WTC11 (cell line): ENCODE measurements around the gene CCDC87. TPM values are rescaled to one million over a fixed set of nuclear protein-coding genes. Genes with fewer than 3 reads are reported as not detected.

Experiments used
- ATAC-seq: fragments of 200-7000 bp; cut with Tn5 transposase; 2 replicates; pipeline ENCODE4 v1.10.0; 2021; ENCODE audit warnings: mild to moderate bottlenecking, moderate library complexity
- CTCF ChIA-PET: fragments of 300-600 bp; sonication (Branson Sonifier 250); formaldehyde crosslinking; loops from one replicate; lab custom pipeline; 2021; ENCODE audit warnings: antibody characterized with exemption; lab: Charles Lee
- POLR2A ChIA-PET: fragments of 350-600 bp; sonication (Branson Sonifier 250); formaldehyde crosslinking; loops from one replicate; lab custom pipeline; 2021; ENCODE audit warnings: antibody characterized with exemption; lab: Charles Lee
- DNase-seq: peaks from one replicate; pipeline ENCODE4 v3.0.0; 2021; ENCODE audit warnings: low spot score
- H3K27ac Mint-ChIP-seq: 2 replicates; pipeline ENCODE4 v1.8.0; 2021; ENCODE audit warnings: mixed read lengths
- H3K27me3 Mint-ChIP-seq: 2 replicates; pipeline ENCODE4 v1.8.0; 2021; ENCODE audit warnings: low read depth, mild to moderate bottlenecking, moderate library complexity, mixed read lengths
- H3K36me3 Mint-ChIP-seq: 2 replicates; pipeline ENCODE4 v1.8.0; 2021; ENCODE audit warnings: mixed read lengths
- H3K4me1 Mint-ChIP-seq: 2 replicates; pipeline ENCODE4 v1.8.0; 2022; ENCODE audit warnings: mixed read lengths
- H3K4me3 Mint-ChIP-seq: 2 replicates; pipeline ENCODE4 v1.8.0; 2021; ENCODE audit warnings: mild to moderate bottlenecking, moderate library complexity, mixed read lengths
- H3K9me3 Mint-ChIP-seq: 2 replicates; pipeline ENCODE4 v1.8.0; 2021; ENCODE audit warnings: mixed read lengths
- ATF1 ChIP-seq: sonication (generic); formaldehyde crosslinking; IDR thresholded peaks from 2 replicates; pipeline ENCODE4 v1.8.1; 2023; ENCODE audit warnings: mild to moderate bottlenecking, moderate library complexity, missing genetic modification reagents
- ELF4 ChIP-seq: sonication (generic); formaldehyde crosslinking; IDR thresholded peaks from 2 replicates; pipeline ENCODE4 v1.8.1; 2022; ENCODE audit warnings: low read depth, mild to moderate bottlenecking, moderate library complexity, missing genetic modification reagents
- ESRRA ChIP-seq: sonication (generic); formaldehyde crosslinking; IDR thresholded peaks from 2 replicates; pipeline ENCODE4 v1.8.1; 2022; ENCODE audit warnings: mild to moderate bottlenecking, missing genetic modification reagents, borderline replicate concordance
- FOXK1 ChIP-seq: sonication (generic); formaldehyde crosslinking; IDR thresholded peaks from 2 replicates; pipeline ENCODE4 v1.8.0; 2022; ENCODE audit warnings: mild to moderate bottlenecking, moderate library complexity, missing genetic modification reagents
- MXD4 ChIP-seq: fragments of 250-450 bp; sonication (Bioruptor Pico); IDR thresholded peaks from 2 replicates; pipeline ENCODE4 v1.8.0; 2021; ENCODE audit warnings: mild to moderate bottlenecking, moderate library complexity, borderline replicate concordance
- NFYB ChIP-seq: sonication (generic); formaldehyde crosslinking; conservative IDR thresholded peaks from 2 replicates; pipeline ENCODE4 v1.8.0; 2022; ENCODE audit warnings: low read depth, missing genetic modification reagents
- RELA ChIP-seq: sonication (generic); formaldehyde crosslinking; IDR thresholded peaks from 2 replicates; pipeline ENCODE4 v1.8.1; 2022; ENCODE audit warnings: missing genetic modification reagents, mild to moderate bottlenecking, borderline replicate concordance
- SOX15 ChIP-seq: fragments of 250-450 bp; sonication (Bioruptor Pico); IDR thresholded peaks from 2 replicates; pipeline ENCODE4 v1.9.0; 2021; ENCODE audit warnings: mild to moderate bottlenecking
- ZNF121 ChIP-seq: sonication (generic); formaldehyde crosslinking; IDR thresholded peaks from 2 replicates; pipeline ENCODE4 v1.8.0; 2023; ENCODE audit warnings: missing genetic modification reagents
- ZNF219 ChIP-seq: sonication (generic); formaldehyde crosslinking; IDR thresholded peaks from 2 replicates; pipeline ENCODE4 v1.8.0; 2023; ENCODE audit warnings: missing genetic modification reagents, mild to moderate bottlenecking, borderline replicate concordance
- ZNF232 ChIP-seq: sonication (generic); formaldehyde crosslinking; IDR thresholded peaks from 2 replicates; pipeline ENCODE4 v1.8.0; 2022; ENCODE audit warnings: mild to moderate bottlenecking, missing genetic modification reagents
- ZNF317 ChIP-seq: sonication (generic); formaldehyde crosslinking; IDR thresholded peaks from 2 replicates; pipeline ENCODE4 v1.8.1; 2023; ENCODE audit warnings: low read depth, mild to moderate bottlenecking, moderate library complexity, missing genetic modification reagents, borderline replicate concordance
- ZNF671 ChIP-seq: fragments of 250-450 bp; sonication (Bioruptor Pico); IDR thresholded peaks from 2 replicates; pipeline ENCODE4 v1.8.0; 2021; ENCODE audit warnings: mild to moderate bottlenecking
- total RNA-seq: library from RNA; stranded (reverse); gene quantifications from 3 replicates; pipeline ENCODE4 v1.2.3, GENCODE V29; 2021
- TF ChIP-seq, protein P1 (sequence below): sonication (generic); formaldehyde crosslinking; IDR thresholded peaks from 2 replicates; pipeline ENCODE4 v1.8.1; 2023; ENCODE audit warnings: mild to moderate bottlenecking, moderate library complexity, missing genetic modification reagents
- TF ChIP-seq, protein P2 (sequence below): sonication (generic); formaldehyde crosslinking; IDR thresholded peaks from 2 replicates; pipeline ENCODE4 v1.8.1; 2023; ENCODE audit warnings: mild to moderate bottlenecking, missing genetic modification reagents
- TF ChIP-seq, protein P3 (sequence below): sonication (generic); formaldehyde crosslinking; IDR thresholded peaks from 2 replicates; pipeline ENCODE4 v1.8.1; 2023; ENCODE audit warnings: mild to moderate bottlenecking, missing genetic modification reagents, moderate library complexity
- TF ChIP-seq, protein P4 (sequence below): sonication (generic); formaldehyde crosslinking; IDR thresholded peaks from 2 replicates; pipeline ENCODE4 v1.8.1; 2023; ENCODE audit warnings: mild to moderate bottlenecking, missing genetic modification reagents, borderline replicate concordance
- TF ChIP-seq, protein P5 (sequence below): sonication (generic); formaldehyde crosslinking; IDR thresholded peaks from 2 replicates; pipeline ENCODE4 v1.8.1; 2022; ENCODE audit warnings: mild to moderate bottlenecking, moderate library complexity, missing genetic modification reagents

CCDC87 gene
- total RNA-seq, 1 experiment from 2014 or later: 0.85 TPM

DNA sequence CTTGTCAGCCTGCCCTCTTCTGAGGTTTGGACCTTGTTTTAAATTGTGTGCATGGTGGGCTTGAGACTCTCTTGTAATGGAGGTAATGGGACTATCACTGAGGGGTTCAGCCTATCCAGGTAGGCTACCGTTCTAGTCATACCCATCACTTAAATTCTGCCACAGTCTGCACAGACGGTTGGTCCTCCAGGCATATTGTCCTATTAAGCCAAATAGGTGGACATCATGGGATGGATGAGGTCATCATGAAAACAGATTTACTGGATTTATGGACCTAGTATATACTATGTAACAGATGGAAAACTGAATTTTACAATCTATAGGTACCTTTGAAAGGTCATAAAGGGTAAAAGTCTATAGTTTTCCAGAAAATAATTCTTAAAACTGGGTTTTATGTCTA, 36.5 kb upstream of the CCDC87 start (continued):
- no peak for TF ChIP-seq ZNF671
- no peak for TF ChIP-seq FOXK1 (CRISPR knock-in tag)

DNA sequence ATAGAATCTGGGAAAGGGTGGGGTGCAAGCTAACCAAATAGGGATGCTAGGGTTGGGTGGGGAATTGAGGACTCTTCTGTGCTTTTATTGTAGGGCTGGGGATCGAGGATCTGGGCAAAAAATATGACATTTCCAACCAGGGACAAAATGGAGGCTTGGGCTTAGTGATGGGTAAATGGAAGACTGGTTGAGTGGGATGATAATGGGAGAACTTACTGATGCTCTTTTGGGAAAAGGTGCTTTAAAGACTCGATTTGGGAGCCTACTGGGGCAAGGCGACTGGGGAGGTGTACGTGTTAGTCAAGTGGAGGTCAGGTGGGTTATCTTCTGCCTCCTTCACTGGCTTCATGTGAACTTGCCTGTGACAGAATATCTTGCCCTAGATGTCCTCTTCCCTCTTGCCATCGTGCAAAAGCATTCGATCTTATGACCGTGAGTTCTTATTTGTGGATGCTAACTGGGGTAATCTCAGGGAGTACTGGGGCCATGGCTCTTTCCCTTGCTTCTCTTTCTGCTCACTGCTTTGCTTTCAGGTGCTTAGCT, 35.3 kb upstream of the CCDC87 start:
- H3K27me3 Mint-ChIP-seq: no peaks in the 10 kb centered on the region
- TF ChIP-seq ZNF121 (CRISPR knock-in tag) (no peak), ZNF317 (no peak), MXD4 (CRISPR knock-in tag) (no peak), ESRRA (CRISPR knock-in tag) (no peak), RELA (CRISPR knock-in tag) (no peak)
- TF ChIP-seq, protein P1, sequence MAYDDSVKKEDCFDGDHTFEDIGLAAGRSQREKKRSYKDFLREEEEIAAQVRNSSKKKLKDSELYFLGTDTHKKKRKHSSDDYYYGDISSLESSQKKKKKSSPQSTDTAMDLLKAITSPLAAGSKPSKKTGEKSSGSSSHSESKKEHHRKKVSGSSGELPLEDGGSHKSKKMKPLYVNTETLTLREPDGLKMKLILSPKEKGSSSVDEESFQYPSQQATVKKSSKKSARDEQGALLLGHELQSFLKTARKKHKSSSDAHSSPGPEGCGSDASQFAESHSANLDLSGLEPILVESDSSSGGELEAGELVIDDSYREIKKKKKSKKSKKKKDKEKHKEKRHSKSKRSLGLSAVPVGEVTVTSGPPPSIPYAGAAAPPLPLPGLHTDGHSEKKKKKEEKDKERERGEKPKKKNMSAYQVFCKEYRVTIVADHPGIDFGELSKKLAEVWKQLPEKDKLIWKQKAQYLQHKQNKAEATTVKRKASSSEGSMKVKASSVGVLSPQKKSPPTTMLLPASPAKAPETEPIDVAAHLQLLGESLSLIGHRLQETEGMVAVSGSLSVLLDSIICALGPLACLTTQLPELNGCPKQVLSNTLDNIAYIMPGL (CRISPR knock-in tag): no peak
- TF ChIP-seq, protein P2, sequence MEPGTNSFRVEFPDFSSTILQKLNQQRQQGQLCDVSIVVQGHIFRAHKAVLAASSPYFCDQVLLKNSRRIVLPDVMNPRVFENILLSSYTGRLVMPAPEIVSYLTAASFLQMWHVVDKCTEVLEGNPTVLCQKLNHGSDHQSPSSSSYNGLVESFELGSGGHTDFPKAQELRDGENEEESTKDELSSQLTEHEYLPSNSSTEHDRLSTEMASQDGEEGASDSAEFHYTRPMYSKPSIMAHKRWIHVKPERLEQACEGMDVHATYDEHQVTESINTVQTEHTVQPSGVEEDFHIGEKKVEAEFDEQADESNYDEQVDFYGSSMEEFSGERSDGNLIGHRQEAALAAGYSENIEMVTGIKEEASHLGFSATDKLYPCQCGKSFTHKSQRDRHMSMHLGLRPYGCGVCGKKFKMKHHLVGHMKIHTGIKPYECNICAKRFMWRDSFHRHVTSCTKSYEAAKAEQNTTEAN (CRISPR knock-in tag): no peak
- H3K27ac Mint-ChIP-seq: peak overlapping the region; percentile 17; the same call in 1 of the 2 replicates
- no peaks in the 10 kb centered on the region for H3K9me3 Mint-ChIP-seq
- ChIA-PET CTCF (no interaction called here), POLR2A (no interaction called here)
- no peak for ATAC-seq
- H3K36me3 Mint-ChIP-seq: peaks cover 79% of the 10 kb centered on the region
- DNase-seq: no peak
- H3K4me1 Mint-ChIP-seq: no peaks in the 10 kb centered on the region
- H3K4me3 Mint-ChIP-seq: no peak overlapping the region

DNA sequence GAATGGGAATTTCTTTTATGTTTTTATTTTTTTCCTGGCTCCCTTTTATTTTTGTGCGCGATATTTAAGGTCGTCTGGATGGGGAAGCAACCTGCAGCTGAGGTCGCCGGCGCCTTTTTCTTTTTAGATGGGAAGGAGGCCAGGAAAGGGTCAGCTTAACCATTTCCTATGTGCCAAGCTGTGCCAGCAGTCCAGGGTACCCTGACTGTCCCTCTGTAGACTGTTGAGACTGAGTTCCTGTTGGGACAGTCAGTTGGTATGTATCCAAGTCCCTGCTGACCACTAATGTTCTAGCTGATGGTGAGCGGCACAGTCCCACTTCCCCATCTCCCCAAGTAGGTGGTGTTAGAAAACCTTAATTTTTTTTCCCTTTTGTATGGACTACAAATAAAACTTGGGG, 34.1 kb upstream of the CCDC87 start:
- ChIA-PET CTCF (no interaction called here), POLR2A (interaction anchor here (0.7 to 1.0 kb wide), 2 partner anchors 11 to 13 kb away, joined by 3 to 4 read pairs; partner anchors contain the start of gene RBM4)
- Mint-ChIP-seq H3K9me3 (no peaks in the 10 kb centered on the region), H3K4me3 (no peak overlapping the region), H3K27ac (no peak overlapping the region), H3K27me3 (no peaks in the 10 kb centered on the region), H3K36me3 (peaks cover 81% of the 10 kb centered on the region), H3K4me1 (no peaks in the 10 kb centered on the region)
- no peak for ATAC-seq
- no peak for DNase-seq
- TF ChIP-seq NFYB (no peak), ZNF232 (CRISPR knock-in tag) (no peak), SOX15 (CRISPR knock-in tag) (no peak), ZNF219 (no peak), ELF4 (CRISPR knock-in tag) (no peak), ATF1 (CRISPR knock-in tag) (no peak)
- TF ChIP-seq, protein P3, sequence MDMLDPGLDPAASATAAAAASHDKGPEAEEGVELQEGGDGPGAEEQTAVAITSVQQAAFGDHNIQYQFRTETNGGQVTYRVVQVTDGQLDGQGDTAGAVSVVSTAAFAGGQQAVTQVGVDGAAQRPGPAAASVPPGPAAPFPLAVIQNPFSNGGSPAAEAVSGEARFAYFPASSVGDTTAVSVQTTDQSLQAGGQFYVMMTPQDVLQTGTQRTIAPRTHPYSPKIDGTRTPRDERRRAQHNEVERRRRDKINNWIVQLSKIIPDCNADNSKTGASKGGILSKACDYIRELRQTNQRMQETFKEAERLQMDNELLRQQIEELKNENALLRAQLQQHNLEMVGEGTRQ (CRISPR knock-in tag): no peak
- TF ChIP-seq, protein P4, sequence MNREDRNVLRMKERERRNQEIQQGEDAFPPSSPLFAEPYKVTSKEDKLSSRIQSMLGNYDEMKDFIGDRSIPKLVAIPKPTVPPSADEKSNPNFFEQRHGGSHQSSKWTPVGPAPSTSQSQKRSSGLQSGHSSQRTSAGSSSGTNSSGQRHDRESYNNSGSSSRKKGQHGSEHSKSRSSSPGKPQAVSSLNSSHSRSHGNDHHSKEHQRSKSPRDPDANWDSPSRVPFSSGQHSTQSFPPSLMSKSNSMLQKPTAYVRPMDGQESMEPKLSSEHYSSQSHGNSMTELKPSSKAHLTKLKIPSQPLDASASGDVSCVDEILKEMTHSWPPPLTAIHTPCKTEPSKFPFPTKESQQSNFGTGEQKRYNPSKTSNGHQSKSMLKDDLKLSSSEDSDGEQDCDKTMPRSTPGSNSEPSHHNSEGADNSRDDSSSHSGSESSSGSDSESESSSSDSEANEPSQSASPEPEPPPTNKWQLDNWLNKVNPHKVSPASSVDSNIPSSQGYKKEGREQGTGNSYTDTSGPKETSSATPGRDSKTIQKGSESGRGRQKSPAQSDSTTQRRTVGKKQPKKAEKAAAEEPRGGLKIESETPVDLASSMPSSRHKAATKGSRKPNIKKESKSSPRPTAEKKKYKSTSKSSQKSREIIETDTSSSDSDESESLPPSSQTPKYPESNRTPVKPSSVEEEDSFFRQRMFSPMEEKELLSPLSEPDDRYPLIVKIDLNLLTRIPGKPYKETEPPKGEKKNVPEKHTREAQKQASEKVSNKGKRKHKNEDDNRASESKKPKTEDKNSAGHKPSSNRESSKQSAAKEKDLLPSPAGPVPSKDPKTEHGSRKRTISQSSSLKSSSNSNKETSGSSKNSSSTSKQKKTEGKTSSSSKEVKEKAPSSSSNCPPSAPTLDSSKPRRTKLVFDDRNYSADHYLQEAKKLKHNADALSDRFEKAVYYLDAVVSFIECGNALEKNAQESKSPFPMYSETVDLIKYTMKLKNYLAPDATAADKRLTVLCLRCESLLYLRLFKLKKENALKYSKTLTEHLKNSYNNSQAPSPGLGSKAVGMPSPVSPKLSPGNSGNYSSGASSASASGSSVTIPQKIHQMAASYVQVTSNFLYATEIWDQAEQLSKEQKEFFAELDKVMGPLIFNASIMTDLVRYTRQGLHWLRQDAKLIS (CRISPR knock-in tag): no peak
- TF ChIP-seq, protein P5, sequence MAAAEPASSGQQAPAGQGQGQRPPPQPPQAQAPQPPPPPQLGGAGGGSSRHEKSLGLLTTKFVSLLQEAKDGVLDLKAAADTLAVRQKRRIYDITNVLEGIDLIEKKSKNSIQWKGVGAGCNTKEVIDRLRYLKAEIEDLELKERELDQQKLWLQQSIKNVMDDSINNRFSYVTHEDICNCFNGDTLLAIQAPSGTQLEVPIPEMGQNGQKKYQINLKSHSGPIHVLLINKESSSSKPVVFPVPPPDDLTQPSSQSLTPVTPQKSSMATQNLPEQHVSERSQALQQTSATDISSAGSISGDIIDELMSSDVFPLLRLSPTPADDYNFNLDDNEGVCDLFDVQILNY (CRISPR knock-in tag): no peak
